ENCODE measurements around the gene PIK3R5.

DNA sequence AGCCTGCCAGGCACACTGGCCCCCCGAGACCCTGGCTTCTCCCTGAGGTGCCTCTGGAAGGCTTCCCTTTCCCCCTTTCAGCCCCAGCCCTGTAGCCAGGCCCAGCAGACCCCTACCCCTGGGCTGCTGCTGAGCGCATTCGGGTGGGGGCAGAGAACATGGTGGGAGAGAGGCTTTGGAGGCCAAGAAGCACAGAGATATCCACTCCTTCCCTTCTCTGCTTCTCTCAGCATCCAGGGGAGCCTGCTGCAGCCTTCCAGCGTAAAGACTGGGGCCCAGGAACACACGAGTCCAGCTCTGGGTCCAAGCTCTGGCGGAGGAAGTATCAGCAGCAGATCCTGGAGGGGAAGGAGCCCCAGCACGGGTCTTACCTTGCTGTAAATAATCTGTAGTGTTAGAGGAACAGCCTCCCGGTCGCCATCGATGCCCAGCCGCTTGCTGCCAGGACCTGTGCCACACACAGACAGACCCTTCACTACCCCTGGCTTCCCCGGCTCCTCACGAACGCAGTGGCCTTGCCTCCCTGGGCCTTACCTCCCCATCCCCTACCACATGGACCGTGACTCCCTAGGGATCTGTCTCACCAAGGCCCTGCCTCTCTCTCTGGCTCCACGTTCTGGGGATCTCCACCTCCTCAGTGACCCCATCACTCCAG, 81.0 kb downstream of the PIK3R5 start:
- TF ChIP-seq, protein P1, sequence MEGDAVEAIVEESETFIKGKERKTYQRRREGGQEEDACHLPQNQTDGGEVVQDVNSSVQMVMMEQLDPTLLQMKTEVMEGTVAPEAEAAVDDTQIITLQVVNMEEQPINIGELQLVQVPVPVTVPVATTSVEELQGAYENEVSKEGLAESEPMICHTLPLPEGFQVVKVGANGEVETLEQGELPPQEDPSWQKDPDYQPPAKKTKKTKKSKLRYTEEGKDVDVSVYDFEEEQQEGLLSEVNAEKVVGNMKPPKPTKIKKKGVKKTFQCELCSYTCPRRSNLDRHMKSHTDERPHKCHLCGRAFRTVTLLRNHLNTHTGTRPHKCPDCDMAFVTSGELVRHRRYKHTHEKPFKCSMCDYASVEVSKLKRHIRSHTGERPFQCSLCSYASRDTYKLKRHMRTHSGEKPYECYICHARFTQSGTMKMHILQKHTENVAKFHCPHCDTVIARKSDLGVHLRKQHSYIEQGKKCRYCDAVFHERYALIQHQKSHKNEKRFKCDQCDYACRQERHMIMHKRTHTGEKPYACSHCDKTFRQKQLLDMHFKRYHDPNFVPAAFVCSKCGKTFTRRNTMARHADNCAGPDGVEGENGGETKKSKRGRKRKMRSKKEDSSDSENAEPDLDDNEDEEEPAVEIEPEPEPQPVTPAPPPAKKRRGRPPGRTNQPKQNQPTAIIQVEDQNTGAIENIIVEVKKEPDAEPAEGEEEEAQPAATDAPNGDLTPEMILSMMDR (IDR thresholded peaks at IDR 0.05), result no peak
- TF ChIP-seq POLR2A (IDR thresholded peaks at IDR 0.05) (no peak), POLR2AphosphoS5 (IDR thresholded peaks at IDR 0.05) (no peak)

All from prostate gland (tissue), 2 donors.